Stimulated activated CD8-positive, alpha-beta memory T cell treated with anti-CD3 and anti-CD28 coated beads, Interleukin-4, amount 100 ng/mL, for 24 hours (primary cell): Measurements from ENCODE around the gene TXN.
"Not testable (repeated sequence)": the region's sequence is repeated elsewhere in the genome, so short reads cannot be mapped to it uniquely, and the experiment has no call there.

Source experiments
- DNase-seq: peaks from one replicate; pipeline ENCODE4 v3.0.0-alpha.2; 2020; ENCODE audit warnings: low read depth

TXN gene

DNA sequence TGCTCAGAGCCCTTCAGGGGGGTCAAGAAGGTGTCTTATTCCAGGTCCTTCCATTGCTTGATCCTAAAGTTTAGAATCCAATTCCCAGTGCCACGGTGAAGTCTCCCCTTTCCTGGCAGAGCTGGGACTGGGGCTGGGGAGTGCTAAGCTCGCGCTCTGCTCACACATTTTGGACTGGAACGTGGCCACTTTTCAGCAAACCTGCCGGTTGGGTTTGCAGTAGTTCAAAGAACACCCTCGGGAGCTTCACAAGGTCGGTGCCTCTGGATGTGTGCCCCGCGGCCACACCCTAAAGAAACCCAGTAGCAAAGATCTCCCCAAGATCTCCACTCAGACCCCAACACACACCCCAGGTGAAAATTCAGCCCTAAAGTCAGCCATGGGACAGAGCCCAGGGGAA is 48.3 kb downstream of the TXN start, which contains the start of gene C9orf152:
Gene C9orf152, minus strand, starts transcription at position 129 of the 400 bp plus-strand sequence. CDS start 580 bp downstream, outside the sequence.
- DNase-seq: no peak

DNA sequence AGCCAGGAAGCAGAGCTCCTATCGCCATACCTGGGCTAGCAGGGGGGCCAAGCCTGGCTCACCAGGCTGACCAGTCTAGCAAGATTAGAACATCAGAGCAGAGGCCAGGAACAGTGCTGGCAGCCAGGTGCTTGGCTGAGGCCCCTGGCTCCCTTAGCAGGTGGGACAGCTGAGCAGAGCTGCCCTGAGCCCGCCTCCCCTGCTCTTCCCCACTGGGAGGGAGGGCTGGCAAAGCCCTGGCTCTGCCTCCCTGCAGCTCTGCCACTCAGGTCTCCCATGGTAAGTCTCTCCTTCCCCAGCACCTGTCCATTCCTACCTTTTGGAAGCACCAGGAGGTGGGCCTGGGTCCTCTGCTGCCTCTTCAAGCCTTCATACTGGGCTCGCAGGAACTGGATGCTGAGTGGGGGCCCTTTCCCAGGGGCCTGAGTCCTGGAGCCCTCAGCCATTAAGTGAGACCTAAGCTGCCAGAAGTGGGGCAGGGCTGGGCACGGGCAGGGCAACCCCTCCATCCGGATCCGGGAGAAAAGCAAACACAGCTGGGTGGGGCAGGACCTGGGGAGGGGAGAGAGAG is 49.2 kb downstream of the TXN start:
- no peak for DNase-seq

DNA sequence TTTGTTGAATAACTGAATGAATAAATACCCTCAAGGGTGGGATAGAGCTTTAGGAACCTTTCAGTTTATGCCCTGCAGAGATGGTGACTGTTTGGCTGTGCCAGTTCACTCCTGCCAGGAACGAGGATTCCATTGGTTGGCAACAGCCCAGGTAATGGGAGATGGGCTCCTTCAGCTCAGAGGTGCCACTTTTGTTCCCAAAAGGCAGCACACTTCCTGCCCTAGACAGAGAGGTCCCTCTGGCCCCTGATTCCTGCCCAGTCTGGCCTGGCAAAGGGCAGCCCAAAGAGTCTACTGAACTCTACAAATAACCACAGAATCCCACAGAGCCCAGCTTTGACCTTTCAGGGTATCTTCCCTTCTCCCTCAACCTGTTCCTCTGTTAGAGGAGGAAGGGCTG is 49.9 kb downstream of the TXN start:
- no peak for DNase-seq

DNA sequence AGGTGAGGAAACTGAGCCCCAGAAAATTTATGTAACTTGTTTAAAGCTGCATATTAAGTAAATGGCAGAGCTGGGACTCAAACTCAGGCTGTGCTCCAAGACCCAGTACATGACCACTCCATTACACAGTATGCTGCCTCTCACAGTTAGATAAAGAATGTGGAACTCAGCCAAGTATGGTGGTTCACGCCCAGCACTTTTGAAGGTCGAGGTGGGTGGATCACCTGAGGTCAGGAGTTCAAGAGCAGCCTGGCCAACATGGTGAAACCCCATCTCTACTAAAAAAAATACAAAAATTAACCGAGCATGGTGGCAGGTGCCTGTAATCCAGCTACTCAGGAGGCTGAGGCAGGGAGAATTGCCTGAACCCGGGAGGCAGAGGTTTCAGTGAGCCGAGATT is 50.7 kb downstream of the TXN start:
- DNase-seq: not testable (repeated sequence)

DNA sequence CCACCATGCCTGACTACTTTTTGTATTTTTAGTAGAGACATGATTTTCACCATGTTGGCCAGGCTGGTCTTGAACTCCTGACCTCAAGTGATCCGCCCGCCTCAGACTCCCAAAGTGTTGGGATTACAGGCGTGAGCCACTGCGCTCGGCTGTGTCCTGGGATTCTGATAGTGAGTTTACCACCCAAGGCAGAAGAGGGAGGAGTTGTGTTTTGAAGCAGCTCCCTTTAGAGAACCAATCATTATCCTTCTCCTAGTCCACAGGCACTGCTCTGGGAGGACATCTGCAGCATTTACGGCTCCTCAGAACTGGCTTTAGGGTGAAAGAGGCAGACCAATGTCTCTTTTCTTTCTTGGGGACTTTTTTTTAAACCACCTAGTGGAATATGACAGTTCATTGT is 54.1 kb downstream of the TXN start:
- DNase-seq: no peak

DNA sequence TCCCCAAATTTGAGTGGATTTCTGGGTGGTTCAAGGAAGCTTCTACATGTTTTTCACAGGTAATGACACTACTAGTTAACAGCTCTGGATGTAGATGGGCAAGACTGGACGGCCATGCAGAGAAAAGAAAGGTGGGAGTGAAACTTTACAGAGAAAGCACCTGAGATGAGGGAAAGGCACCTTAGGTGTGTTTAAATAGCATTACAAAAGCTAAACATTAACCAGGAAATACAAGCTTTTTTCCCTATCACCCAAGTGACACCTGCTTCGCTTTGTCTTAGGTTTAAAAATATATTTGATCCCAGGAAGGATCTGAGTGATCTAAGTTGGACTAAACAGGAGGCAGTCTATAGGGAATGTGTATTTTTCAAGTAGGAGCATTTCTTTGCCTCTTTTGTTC is 56.7 kb downstream of the TXN start:
- DNase-seq: no peak

DNA sequence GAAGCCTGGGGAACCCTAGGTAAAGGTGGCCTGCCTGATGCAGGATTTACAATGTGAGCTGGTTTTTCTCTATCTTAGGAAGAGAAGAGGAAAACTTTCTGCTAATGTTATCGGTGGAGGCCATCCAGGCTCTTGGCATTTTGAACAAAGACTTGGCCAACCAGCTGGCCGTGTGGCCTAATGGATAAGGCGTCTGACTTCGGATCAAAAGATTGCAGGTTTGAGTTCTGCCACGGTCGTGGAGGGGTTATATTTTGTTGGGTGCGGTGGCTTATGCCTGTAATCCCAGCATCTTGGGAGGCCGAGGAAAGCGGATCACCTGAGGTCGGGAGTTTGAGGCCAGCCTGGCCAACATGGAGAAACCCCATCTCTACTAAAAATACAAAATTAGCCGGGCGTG is 58.0 kb downstream of the TXN start:
- no peak for DNase-seq

DNA sequence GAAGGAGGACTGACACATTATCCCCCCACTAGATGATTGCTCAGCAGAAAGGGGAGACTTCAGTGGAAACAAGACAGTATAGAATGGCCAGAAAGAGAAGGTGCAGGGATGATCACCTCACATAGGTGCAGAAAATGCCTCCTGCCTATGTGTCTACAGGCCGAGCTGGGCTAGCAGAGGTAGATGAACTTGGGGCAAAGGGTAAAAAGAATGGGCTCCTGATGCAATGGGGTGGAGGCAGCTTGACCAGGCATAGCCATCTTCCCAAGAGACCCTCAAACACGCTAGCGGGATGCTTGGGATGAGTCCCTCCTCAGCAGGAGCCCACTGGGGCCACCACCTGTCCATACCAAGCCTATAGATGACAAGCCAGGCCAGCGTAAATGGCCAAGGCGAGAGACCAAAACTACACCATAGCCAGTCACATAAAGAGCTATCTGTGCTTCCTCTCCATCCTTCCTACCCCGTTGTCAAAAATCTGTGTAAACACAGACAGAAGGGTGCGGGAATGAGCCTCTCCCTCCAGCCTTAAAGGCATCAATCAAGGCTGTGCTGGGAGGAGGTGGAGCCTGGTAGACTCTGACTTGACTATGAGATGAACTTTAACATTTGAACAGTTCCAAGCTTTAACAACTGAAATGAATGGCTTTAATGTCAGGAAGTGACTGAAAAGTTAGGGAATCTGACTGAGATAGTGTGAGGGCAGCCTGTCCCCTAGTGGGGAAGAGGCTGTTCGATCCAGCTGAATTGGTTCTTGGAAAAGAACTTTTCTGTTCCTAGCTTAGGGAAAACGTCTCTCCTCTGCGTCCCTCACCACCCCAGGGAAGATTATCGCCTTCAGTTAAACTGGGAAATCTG is 58.7 kb downstream of the TXN start:
- no peak for DNase-seq

DNA sequence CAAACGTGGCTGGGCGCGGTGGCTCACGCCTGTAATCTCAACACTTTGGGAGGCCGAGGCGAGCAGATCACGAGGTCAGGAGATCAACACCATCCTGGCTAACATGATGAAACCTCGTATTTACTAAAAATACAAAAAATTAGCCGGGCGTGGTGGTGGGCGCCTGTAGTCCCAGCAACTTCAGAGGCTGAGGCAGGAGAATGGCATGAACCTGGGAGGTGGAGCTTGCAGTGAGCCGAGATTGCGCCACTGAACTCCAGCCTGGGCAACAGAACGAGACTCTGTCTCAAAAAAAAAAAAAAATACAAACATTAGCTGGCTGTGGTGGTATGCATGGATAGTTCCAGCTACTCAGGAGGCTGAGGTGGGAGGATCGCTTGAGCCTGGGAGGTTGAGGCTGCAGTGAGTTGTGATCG is 60.2 kb downstream of the TXN start:
- DNase-seq: not testable (repeated sequence)
